Stimulated activated CD8-positive, alpha-beta memory T cell treated with anti-CD3 and anti-CD28 coated beads, Interleukin-15, amount 100 ng/mL, for 24 hours (primary cell): ENCODE measurements around the gene KCNJ15.

Experiments
- DNase-seq: peaks from one replicate; pipeline ENCODE4 v3.0.0-alpha.2; 2020; ENCODE audit warnings: low read depth

Gene KCNJ15

DNA sequence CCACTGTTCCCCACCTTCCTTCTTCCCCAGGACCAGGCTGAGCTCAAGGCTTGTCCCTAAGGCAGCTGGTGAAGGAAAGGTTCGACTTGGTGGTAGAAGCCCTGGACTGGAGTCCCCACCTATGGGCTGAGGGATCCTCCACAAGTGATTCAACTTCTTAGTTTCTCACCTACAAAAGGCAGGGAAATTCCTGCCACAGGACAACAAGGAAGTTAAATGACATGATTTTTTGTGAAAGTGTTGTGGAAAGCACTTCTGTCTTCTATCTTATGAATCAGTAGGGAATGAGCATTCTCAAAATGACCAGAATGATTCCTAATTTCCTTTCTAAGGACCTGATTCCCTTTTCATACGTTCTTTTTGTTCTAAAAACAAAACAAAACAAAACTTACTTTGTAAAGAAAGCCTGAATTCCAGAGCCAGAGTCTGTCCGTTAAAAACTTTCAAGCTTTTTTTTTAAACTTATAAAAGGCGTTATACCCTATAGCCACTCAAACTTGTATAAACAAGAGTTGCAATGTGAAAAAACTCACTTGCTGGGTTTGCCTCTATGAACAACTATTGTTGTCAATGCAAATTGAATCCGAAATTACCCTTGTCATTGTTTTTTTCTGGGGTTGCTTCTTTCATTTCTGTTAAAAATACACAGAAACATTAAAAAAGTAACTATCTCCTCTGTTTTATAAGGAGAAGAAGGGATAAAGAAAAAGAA, 12.2 kb downstream of the KCNJ15 start:
- no peak for DNase-seq

DNA sequence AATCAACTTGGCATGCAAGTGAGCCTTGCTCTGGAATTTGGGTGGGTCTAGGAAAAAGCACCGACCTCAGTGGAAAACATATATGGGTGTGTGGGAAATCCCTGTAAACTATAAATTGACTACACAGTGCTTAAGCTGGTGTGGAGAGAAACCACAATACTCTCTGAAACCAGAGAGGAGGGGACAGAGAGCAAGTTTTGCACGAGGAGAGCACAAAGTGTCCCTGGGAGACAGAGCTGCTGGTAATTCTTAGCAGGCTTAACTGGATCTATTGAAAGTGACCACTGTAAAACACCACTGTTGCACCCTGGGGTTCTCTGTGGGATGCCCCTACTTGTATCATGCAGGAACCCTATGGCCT, 12.8 kb downstream of the KCNJ15 start:
- DNase-seq, result no peak

GRCh38 chr21:38272215-38272614, 15.4 kb downstream of the KCNJ15 start:
- no peak for DNase-seq

DNA sequence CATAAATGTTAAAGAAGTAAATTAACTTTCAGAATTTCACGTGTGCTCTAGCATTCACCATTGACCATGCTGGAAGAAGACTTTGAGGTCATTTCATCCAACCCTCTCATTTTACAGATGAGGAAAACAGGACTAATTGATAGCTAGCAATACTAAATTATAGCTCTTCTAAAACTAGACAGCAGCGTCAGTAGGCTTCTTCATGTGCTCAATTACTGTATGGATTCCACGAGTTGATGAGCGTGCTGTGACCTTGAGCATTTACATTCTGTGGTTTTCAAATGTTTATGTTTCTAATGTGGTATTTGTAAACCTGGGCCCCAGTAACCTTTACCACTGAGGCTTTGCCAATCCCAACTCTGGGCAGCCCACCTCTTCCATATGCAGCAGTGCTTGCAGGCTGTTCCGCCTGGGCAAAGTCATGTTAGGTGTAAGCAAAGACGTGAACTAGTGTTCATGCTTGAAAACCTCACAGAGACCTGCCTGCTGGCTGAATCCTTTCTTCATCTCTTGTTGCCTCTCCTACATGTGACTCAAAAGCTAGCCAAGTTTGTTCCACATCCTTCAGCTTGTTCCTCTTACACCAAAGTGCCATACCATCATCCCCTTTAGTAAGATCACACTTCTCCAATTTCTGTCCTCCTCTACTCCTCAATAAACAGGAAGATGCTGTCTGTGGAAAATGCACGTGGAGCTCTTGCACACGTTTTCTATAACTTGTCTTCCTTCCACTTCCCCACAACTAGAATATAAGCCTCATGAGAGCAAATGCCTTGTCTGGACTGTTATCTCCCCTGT, 17.2 kb downstream of the KCNJ15 start:
- DNase-seq, result no peak

DNA sequence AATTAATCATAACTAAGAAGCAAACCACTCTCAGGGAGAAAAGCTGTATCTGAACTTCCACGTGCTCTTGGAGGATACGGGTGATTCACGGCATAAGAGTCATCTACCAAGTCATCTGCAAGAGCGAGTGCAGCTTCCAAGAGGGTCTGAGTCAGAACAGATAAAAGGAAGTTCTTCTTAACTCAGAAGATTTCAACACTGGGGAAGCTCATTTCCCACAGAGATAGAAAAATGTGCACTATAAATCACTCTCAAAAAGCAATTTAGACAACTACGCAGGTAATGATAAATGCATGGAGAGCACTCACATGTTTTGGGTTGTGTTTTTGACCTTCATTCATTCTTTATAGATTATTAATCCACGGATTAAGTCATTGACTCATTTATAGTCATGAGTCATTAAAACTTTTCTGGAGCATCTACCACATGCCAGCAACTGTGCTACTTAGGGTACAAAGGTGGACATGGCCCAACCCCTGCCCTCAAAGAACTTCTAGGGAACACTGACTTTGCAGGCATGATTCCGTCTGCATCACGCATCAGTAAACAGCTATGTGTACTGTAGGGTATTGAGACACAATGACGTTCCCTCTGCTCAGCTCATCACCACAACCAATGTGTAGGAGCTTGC, 20.8 kb downstream of the KCNJ15 start:
- no peak for DNase-seq

- no peak for DNase-seq
Measured at GRCh38 chr21:38280454-38280853, 23.7 kb downstream of the KCNJ15 start.

GRCh38 chr21:38280867-38281266, 24.1 kb downstream of the KCNJ15 start:
- no peak for DNase-seq

DNA sequence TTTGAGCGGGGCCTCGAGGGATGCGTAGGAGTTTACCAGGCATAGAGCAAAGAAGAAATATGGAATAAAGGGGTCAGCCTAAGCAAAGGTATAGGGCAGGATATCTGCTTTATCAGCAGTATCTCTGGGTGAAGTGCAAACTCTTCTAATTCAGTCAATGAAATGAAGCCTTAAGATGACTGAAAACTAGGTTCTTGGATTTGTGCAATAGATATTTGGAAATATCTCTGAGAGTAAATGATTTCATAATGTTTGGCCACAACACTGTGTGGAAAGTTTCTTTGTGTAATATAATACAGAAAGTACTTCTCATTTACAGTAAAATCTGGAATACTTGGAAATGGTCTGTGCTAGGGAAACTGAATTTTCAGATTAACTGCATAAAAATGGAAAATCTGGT, 26.1 kb downstream of the KCNJ15 start:
- no peak for DNase-seq

DNA sequence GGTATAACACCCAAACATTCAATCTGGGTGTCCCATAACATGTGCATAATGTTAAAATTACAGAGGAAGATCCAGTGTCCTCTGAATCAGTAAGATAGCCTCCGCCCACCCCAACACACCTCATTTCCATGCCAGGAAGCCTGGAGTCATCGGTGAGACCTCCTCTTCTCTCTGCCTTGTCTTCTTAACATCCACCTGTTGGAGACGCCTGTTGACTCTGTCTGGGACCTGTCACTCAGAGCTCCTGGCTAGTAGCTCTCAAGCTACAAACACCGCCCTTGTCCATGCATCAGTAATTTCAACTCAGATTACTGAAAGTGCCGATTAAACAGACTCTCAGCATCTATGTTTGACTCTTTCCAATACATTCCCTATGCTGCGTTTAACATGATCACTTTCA, 27.4 kb downstream of the KCNJ15 start:
- DNase-seq, result no peak

GRCh38 chr21:38286739-38287471, 30.1 kb downstream of the KCNJ15 start:
- DNase-seq, result no peak

- no peak for DNase-seq
Measured at GRCh38 chr21:38287476-38287875, 30.7 kb downstream of the KCNJ15 start.

GRCh38 chr21:38289705-38290485, 33.1 kb downstream of the KCNJ15 start:
- DNase-seq, result no peak

DNA sequence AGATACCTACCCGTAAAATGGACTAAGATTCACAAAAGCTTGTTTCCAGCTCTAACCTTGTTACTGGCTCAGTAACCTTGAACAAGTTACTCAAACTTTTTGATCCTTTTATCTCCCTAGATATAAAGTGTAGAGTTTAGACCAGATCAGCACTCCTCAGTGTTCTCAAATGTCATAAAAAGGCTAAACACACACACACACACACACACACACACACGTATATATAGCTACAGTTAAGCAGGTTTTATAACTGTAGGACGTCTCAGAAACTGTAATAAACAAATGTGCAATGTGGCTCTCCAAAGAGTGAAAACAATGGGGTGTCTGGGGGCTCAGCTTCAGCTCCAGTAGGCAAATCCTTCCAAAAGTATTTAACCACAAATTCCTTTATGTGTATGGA, 34.0 kb downstream of the KCNJ15 start:
- DNase-seq, result no peak

DNA sequence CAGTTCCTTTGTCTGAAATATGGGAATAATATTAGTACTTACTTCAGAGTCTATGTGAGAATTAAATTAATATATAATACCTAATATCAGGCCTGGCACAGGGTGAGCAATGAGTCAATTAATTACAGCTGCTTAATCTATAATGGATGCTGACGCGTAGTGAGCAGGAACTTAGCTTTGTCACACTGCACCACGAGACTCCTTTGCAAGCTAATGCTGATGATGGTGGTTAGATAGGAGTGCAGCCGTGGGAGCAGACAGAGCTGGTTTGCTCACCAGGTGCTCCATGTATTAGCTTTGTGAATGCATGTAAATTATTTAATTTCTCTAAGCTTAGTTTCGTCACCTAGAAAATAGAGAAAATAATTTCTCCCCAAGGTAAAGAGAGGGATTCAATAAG, 35.1 kb downstream of the KCNJ15 start:
- no peak for DNase-seq

- DNase-seq, result no peak
Measured at GRCh38 chr21:38293113-38293512, 36.3 kb downstream of the KCNJ15 start.

- DNase-seq, result no peak
Measured at GRCh38 chr21:38293765-38294164, 37.0 kb downstream of the KCNJ15 start.

GRCh38 chr21:38294609-38295008, 37.8 kb downstream of the KCNJ15 start:
- no peak for DNase-seq

GRCh38 chr21:38295997-38296764, 39.4 kb downstream of the KCNJ15 start:
- no peak for DNase-seq

GRCh38 chr21:38297194-38297631, 40.4 kb downstream of the KCNJ15 start:
- DNase-seq, result no peak

DNA sequence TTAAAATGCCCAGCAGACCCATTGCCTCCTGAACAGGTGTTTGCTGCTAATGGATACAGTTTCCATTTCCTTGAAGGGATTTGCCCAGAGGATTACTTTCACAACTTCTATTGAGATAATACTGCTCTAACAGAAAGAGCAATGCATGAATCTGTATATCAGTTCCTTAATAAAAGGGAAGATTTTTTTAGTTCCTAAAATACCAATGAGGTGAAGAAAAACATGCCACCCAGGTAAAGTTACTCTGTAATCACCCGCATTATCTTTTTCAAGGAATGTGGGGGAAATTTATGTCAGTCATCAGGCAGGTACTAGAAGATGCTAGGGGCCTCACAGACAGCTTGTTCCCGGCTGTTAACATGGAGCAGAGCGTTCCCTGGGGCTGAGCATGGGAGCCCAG, 41.1 kb downstream of the KCNJ15 start:
- DNase-seq, result no peak

GRCh38 chr21:38298832-38299231, 42.0 kb downstream of the KCNJ15 start:
- no peak for DNase-seq
